HFF-Myc (cell line): Measurements from ENCODE around the gene USP9X.
A peak's percentile ranks its signal among the peaks of the same experiment; 100 is the strongest.
"Not testable (repeated sequence)": the region's sequence is repeated elsewhere in the genome, so short reads cannot be mapped to it uniquely, and the experiment has no call there.

Experiments
- DNase-seq: peaks from one replicate; pipeline ENCODE4 v3.0.0-alpha.2; 2011; ENCODE audit warnings: low read depth; ENCODE audit errors: extremely low read depth
- H3K4me3 ChIP-seq: replicated peaks from 2 replicates; pipeline ENCODE4 v1.5.1; 2011; ENCODE audit warnings: low read depth, mild to moderate bottlenecking, control low read depth, low read length
- CTCF ChIP-seq: IDR thresholded peaks from 2 replicates; pipeline ENCODE4 v1.5.1; 2012; ENCODE audit warnings: mild to moderate bottlenecking, low read depth, low read length, control low read depth; ENCODE audit errors: missing control alignments

USP9X gene

DNA sequence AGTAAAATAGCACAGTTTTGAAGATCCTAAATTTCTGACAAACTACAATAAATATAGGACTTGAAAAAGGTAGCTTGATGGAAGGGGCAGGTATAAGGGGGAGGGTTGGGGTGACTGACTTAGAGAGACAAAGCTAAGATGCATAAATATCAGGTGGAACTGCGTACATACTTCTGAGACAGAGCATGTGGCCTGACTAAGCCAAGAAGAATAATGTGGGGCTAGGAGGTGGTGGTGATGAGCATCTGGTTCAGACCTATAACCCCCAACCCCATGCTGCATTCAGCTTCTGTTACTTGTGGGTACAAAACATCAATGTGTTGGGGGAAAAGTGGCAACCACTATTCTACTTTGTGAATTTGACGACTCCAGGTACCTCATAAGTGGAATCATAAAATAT, 19.8 kb downstream of the USP9X start:
- DNase-seq = no peak
- no peak overlapping the region for H3K4me3 ChIP-seq
- TF ChIP-seq CTCF = no peak

GRCh38 chrX:41106257-41106656, 21.0 kb downstream of the USP9X start:
- not testable (repeated sequence) for H3K4me3 ChIP-seq, DNase-seq

- no peak for DNase-seq
- no peak overlapping the region for H3K4me3 ChIP-seq
- TF ChIP-seq CTCF = no peak
Measured at GRCh38 chrX:41108007-41108406, 22.8 kb downstream of the USP9X start.

- H3K4me3 ChIP-seq = no peak overlapping the region
- no peak for DNase-seq
- no peak for TF ChIP-seq CTCF
Measured at GRCh38 chrX:41108463-41109205, 23.4 kb downstream of the USP9X start.

DNA sequence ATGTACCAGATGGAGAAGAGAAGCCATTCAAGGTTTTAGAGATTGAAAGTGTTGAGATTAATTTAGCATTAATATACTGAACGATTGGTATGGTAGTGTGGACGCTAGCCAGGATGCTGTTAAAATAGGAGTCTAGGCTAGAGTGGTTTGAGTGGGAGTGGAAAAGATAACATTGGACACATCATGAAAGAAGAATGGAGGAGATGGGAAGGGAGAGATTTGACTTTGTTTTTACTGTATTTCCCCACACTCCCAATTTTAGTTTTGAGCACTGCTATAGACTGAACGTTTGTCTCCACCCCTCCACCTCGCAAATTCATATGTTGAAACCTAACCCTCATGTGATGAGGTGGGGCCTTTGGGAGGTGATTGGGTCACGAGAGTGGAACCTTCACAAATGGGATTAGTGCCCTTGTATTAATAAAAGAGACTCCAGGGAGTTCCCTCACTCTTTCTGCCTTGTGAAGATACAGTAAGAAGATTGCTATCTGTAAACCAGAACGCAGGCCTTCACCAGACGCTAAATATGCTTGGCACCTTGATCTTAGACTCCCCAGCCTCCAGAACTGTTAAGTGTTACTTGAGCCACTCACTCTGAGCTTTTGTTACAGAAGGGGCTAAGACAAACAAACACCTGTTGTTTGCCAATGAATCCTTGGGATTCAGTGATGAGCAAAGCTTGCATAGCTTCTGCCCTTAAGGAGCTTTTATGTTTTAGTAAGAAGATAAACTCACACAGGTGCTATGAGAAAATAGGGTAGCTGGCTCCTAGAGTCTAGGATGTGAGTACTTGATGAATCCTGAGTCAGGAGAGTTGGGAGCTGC, 25.8 kb downstream of the USP9X start:
- no peak for TF ChIP-seq CTCF
- no peak for DNase-seq
- no peak overlapping the region for H3K4me3 ChIP-seq

DNA sequence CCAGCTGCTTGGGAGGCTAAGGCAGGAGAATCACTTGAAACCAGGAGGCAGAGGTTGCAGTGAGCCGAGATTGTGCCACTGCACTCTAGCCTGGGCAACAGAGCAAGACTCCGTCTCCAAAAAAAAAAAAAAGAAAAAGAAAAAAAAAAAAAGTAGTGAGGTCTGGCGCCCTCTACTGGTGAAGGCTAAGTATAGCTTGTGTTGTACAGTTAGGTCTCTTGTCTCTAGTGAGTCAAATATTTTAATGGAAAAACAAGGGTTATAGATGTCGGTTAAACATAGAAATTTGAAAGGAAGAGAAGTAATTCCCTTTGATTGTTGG, 29.8 kb downstream of the USP9X start:
- not testable (repeated sequence) for DNase-seq, H3K4me3 ChIP-seq
- peak; percentile 39 for TF ChIP-seq CTCF

DNA sequence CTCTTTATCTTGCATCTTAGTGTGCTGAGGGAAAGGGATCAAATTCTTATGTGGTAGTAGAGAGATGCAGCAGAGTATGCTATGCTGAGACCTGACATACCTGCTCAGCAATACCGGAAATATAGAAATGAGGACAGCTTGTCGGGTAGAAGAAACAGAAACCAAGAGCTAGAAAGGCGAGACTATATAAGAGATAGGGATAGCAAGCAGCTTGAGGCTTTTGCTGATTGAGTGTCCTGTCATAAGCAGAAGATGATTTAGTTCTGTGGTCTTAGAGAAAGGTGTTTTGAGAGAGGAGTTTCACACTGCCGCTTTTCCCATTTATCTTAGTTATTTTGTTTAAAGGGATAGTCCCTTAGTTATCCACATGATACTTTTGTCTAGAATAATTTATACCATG, 31.7 kb downstream of the USP9X start:
- DNase-seq = no peak
- no peak overlapping the region for H3K4me3 ChIP-seq
- no peak for TF ChIP-seq CTCF
